ENCODE data around the gene SMPD2.
"Not testable (repeated sequence)": the region's sequence is repeated elsewhere in the genome, so short reads cannot be mapped to it uniquely, and the experiment has no call there.

The SMPD2 gene

GRCh38 chr6:109460161-109460829, 19.8 kb downstream of the SMPD2 start:
- H3K9me3 Mint-ChIP-seq: peaks cover 3% of the 10 kb centered on the region
- peaks cover 15% of the 10 kb centered on the region for H3K4me1 Mint-ChIP-seq
- DNase-seq: no peak
- TF ChIP-seq CTCF (IDR thresholded peaks at IDR 0.05): no peak
- H3K27ac Mint-ChIP-seq: no peak overlapping the region
- peaks cover 9% of the 10 kb centered on the region for H3K27me3 Mint-ChIP-seq (ENCODE audit: low read depth, poor library complexity)
- H3K36me3 Mint-ChIP-seq (ENCODE audit: low read depth): peaks cover 34% of the 10 kb centered on the region
- no peak overlapping the region for H3K4me3 Mint-ChIP-seq

- H3K4me3 Mint-ChIP-seq; H3K27ac Mint-ChIP-seq; H3K27me3 Mint-ChIP-seq (ENCODE audit: low read depth, poor library complexity); H3K9me3 Mint-ChIP-seq; DNase-seq: not testable (repeated sequence)
- H3K36me3 Mint-ChIP-seq (ENCODE audit: low read depth): peaks cover 43% of the 10 kb centered on the region
- peaks cover 14% of the 10 kb centered on the region for H3K4me1 Mint-ChIP-seq
Measured at GRCh38 chr6:109461205-109461604, 20.7 kb downstream of the SMPD2 start.

- Mint-ChIP-seq H3K36me3 (ENCODE audit: low read depth) (peaks cover 50% of the 10 kb centered on the region), H3K4me3 (no peak overlapping the region), H3K27ac (no peak overlapping the region), H3K27me3 (ENCODE audit: low read depth, poor library complexity) (peaks cover 9% of the 10 kb centered on the region), H3K4me1 (peaks cover 6% of the 10 kb centered on the region), H3K9me3 (peaks cover 3% of the 10 kb centered on the region)
- DNase-seq: no peak
- TF ChIP-seq CTCF (IDR thresholded peaks at IDR 0.05): no peak
Measured at GRCh38 chr6:109461733-109462526, 21.4 kb downstream of the SMPD2 start.

GRCh38 chr6:109465772-109466171, 25.2 kb downstream of the SMPD2 start:
- no peak for DNase-seq
- TF ChIP-seq CTCF (IDR thresholded peaks at IDR 0.05): no peak
- no peaks in the 10 kb centered on the region for H3K4me1 Mint-ChIP-seq
- H3K36me3 Mint-ChIP-seq (ENCODE audit: low read depth): peaks cover 74% of the 10 kb centered on the region
- H3K9me3 Mint-ChIP-seq: peaks cover 3% of the 10 kb centered on the region
- H3K4me3 Mint-ChIP-seq: no peak overlapping the region
- H3K27ac Mint-ChIP-seq: no peak overlapping the region
- no peaks in the 10 kb centered on the region for H3K27me3 Mint-ChIP-seq (ENCODE audit: low read depth, poor library complexity)

GRCh38 chr6:109466212-109466923, 25.8 kb downstream of the SMPD2 start:
- H3K27me3 Mint-ChIP-seq (ENCODE audit: low read depth, poor library complexity): no peaks in the 10 kb centered on the region
- peaks cover 74% of the 10 kb centered on the region for H3K36me3 Mint-ChIP-seq (ENCODE audit: low read depth)
- DNase-seq: no peak
- peaks cover 3% of the 10 kb centered on the region for H3K9me3 Mint-ChIP-seq
- no peak for TF ChIP-seq CTCF (IDR thresholded peaks at IDR 0.05)
- no peak overlapping the region for H3K27ac Mint-ChIP-seq
- H3K4me3 Mint-ChIP-seq: no peak overlapping the region
- no peaks in the 10 kb centered on the region for H3K4me1 Mint-ChIP-seq

GRCh38 chr6:109467696-109468095, 27.2 kb downstream of the SMPD2 start:
- Mint-ChIP-seq H3K27me3 (ENCODE audit: low read depth, poor library complexity) (no peaks in the 10 kb centered on the region), H3K27ac (no peak overlapping the region), H3K4me3 (no peak overlapping the region), H3K4me1 (no peaks in the 10 kb centered on the region), H3K9me3 (no peaks in the 10 kb centered on the region), H3K36me3 (ENCODE audit: low read depth) (peaks cover 72% of the 10 kb centered on the region)
- no peak for TF ChIP-seq CTCF (IDR thresholded peaks at IDR 0.05)
- DNase-seq: no peak

Data from nephron progenitor cell (in vitro differentiated cells).